ENCODE measurements around the gene RAB9A.

DNA sequence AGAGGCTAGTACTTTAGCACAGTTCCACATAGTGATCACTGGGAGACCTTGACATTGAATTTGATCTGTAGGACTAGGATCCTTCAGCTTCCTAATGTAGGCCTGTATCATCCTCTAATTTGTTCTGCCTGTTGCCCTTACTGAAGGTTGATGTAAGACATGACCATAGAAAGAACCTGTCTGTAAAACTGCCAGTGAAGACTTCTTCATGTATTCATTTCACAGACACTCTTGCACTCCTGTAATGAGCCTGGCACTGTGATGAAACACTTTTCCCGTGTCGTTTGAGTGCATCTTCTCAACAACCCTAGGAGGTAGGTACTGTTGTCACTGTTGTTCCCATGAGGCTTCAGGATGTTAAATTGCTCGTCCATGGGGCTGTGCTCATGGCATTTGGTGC is 14.7 kb downstream of the RAB9A start:
- TF ChIP-seq, protein P1, sequence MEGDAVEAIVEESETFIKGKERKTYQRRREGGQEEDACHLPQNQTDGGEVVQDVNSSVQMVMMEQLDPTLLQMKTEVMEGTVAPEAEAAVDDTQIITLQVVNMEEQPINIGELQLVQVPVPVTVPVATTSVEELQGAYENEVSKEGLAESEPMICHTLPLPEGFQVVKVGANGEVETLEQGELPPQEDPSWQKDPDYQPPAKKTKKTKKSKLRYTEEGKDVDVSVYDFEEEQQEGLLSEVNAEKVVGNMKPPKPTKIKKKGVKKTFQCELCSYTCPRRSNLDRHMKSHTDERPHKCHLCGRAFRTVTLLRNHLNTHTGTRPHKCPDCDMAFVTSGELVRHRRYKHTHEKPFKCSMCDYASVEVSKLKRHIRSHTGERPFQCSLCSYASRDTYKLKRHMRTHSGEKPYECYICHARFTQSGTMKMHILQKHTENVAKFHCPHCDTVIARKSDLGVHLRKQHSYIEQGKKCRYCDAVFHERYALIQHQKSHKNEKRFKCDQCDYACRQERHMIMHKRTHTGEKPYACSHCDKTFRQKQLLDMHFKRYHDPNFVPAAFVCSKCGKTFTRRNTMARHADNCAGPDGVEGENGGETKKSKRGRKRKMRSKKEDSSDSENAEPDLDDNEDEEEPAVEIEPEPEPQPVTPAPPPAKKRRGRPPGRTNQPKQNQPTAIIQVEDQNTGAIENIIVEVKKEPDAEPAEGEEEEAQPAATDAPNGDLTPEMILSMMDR (conservative IDR thresholded peaks at IDR 0.05; ENCODE audit: low read length): no peak
- TF ChIP-seq EZH2phosphoT487 (IDR thresholded peaks at IDR 0.05; ENCODE audit: borderline replicate concordance): no peak

Data from Loucy (cell line).